GM18873 (cell line): ENCODE data around the gene ZFHX3.

Source experiments
- ATAC-seq: cut with Tn5 transposase; IDR thresholded peaks from one replicate; pipeline ENCODE4 v1.9.1; 2021; ENCODE audit warnings: mild to moderate bottlenecking, moderate library complexity, moderate number of reproducible peaks; ENCODE audit not compliant: unreplicated experiment, low FRiP score

ZFHX3 gene

DNA sequence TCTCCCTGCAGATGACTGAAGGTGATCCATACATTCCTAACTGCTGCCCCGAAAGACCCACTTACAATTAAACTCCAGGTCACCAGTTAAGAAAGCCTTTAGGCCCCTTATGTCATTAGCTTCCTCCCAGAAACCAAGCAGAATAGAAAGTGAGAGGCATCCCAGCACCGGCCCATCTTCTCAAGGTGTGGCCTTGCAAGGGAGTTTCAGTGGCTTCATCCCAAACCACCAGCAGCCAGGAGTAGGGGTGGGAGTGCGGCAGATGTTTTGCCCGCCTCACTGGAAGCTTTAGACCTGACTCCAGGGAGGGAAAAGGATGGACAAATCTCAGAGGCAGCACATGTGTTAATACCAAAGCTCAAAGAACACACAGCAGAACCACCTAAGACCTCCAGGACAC is 5.1 kb downstream of the ZFHX3 start:
- no peak for ATAC-seq

DNA sequence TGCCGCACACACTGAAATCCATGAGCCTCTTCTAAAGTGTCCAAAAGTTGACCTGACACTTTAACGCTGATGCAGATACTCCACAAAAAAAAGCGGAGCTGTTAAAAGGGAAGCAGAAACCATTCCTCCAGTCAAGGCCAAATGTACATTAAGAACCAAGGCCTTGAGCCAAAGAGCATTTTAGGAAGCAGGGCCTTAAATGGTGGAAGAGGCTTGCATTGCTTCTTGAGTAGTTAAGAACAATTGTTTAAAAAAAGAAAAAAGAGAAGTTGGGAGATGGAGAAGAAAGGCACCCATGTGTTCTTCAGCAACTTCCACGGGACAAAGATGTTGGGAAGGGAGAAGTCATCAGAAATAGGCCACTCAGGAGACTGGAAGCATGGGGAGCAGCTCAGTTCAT is 6.3 kb downstream of the ZFHX3 start:
- no peak for ATAC-seq

DNA sequence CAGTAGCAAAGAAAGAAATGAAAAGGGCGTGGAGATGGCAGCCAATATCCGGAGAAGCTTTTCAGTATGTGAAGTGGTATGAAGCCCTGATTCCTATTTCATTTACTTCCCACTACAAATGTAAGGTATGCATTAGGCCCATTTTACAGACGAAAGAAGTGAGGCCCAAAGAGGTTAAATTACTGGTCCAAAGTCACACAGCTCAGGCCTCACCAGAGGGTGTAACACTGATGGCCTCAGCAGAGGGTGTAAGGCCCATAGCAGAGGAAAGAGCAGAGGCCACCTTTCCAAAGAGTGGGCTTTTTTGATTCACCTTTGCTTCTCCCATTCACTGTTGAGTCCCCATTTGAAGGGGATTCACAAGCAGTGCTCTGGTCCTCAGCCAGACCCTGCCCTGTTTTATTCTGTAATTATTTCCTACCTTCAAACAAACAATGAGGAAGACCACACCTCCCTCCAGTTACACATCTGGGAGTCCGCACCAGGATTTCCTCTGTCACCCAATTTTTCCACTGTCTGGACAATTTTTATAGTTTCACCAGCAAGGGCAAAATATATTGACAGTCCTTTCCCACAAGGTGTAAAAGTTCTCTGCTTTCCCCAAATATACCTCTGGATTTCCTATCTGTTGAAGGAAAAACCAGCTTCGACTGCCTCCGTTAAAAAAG is 7.1 kb downstream of the ZFHX3 start:
- ATAC-seq, result no peak

DNA sequence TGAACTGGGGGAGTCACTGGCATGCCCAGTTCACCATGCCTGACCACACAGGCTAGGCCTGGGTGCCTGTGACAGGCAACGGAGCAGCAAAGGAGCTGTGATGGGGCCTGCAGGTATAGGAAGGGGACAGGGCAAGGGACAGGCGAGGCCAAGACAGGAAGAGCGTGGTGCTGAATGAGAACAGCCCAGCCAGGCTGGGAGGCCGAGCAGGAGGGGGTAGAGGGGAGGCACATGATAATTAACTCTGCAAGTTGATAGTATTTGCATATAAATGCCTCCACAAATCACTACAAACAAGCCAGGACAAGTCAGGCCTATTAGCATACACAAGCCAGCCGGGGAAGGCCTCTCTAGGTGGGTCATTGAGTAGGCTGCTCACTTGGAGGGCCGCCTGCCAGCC is 7.8 kb downstream of the ZFHX3 start:
- ATAC-seq, result no peak

DNA sequence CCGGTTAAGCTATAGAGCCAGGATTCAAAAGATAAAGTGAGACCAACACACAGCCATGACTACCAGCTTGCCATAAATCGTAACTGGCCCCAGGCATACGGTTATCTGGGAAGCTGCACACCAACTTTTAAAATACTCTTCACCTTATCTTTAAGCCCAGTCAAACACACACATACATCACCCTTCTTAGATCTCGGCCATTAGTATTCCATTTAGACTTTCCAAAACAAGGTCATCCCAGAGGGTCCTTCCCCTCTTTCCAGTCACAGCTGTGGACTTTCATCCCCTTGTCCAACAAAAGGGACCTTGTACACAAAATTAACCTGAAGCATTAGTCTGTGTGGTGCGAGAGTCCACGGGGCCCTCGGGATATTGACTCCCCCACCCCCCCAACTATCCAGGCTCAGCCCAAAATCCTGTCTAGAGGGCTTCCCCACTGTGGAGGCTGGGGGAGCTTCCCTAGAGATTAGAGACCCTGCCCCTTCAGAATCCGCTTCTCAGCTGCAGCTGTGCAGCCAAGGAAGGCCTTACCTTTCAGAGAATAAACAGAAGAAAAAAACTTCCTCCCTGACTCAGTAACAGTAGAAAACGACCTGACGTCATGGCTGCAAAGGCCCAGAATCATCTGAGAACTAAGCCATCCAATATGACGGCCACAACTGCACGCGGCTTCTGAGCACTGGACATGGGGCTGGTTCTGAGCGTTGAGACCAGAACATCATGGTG is 9.9 kb downstream of the ZFHX3 start:
- no peak for ATAC-seq

DNA sequence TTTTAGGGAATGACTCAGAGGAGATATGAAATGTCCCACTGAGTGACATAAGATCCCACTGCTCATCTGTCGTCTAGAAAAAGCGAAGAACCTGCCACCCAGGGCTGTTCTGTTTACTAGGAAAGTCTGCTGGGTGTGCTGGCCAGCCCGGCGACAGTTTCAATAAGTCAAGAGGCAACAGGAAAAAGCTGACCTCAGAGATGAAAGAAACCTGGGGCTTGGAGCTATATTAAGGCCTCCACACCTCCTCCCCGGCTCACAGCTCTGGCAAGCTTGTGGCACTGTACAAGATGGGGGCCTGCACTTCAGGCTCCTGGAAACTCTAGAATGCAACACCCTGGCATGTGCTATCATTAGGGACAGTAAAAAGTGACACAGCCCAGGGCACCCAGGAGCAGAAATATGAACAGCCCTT is 10.6 kb downstream of the ZFHX3 start:
- no peak for ATAC-seq

DNA sequence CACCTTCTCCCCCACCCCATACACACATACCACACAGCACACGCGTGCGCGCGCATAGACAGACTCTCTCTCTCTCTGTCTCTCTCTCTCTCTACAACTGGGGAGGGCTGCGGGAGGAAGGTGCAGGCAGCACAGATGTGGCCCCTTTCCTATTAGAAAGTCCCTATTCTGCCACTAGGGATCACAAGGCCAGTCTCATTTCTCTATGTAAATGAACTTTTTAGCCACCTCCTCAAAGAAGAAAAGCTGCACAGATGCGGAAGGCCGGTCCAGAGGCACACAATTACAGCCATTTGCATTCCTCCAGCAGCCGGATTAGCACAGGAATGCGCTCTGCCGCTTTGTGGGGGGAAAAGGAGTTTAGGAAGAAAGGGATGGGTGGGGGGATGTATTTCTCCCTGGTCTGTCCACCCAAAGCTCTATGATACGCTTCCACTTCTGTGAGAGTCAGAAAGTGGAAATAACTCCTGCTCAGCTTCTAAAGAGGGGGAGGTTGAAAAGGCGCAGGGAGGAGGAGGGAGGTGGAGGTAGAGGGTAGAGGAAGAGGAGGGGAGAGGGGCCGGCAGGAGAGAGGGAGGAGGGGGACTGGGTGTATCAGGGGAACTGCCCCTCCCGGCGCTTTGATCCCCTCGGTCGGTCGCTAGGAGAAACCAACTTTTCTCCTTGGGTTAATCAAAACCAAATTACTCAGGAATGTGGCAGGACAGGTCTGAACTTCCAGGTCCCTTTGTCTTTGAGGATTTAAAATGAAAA is 11.7 kb downstream of the ZFHX3 start:
- ATAC-seq, result peak; percentile 76

DNA sequence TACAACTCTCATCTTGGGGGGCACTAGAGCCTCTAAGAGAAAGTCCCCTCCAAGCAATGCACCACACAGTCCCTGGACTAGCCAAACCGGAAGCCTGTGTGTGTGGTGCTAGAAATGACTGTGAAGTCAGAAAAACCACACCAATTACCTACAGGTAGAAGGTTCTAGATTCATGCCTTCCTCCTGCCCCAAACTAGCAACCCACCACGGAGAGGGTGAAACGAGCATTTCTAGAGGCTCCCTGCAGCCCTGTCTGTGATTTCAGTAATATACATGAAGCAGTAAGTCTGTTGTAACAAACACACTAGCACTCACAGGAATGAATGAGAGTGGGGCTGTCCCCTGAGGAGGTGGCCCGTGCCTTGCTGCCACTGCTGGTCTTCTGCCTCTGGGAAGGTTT is 13.6 kb downstream of the ZFHX3 start:
- ATAC-seq, result no peak

DNA sequence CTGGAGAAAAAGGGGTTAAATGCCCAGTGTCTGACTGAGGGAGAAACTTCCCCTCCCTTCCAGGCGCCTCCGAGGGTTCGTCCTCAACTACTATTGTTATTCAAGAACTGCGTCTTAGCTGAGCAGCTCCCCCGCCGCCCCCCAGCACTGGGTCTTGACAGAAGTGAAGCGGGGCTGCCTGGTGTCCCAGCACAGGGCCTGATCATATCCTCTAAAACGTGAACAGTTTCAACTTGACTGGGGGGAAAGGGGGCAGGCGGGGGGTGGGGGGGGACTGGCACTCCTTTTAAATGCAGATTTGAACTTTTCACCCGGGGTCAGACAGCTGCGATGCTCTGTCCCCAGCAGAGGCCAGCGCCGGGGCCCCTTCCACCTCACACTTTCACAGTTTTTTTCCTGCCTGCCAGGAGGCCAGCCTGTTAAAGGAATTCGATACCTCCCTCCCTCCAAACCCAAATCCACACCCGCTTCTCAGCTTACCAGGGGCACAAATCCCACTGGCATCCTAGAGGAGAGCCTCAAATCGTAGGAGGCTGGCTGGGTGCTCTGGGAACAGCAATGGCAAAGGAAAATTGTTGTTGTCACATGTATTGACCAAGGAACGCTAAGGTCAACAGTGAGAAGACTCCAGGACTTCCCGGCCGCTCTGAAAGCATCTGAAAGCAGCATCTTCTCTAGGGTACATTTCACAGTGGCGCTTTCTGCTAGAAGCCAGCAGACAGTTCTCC is 14.5 kb downstream of the ZFHX3 start:
- ATAC-seq, result no peak

DNA sequence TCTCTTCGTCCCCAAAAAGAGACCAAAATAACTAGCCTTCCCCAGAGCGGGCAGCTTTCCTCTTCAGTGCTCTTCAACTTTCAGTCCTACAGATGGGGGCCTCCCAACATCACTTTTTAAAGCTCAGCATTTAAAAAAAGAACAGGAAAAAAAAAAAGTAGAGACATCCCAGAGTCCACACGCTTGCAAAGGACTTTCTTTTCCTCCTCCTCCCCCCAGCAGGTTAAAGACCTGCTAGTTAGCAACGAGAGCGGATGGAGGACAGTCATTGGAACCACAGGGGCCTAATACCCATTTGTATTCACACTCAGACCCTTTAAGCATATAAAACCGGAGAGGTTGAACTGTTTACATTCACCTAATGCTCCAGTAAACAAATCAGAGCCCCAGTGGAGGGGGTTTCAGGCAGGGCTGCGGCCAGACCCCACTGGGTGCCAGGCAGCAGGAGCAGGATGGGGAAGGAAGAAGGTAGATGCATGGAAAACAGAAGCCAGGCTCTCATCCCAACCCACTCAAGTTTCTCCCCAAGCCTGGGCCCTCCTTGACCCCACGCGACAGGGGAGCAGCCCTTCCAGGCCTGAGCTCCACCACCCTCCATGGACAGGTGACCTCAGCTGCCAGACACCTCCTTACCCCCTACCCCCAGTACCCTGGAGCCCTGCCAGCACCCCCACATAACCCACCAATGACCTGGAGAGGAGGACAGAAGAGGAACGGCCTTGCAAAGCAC is 15.2 kb downstream of the ZFHX3 start:
- ATAC-seq, result no peak

DNA sequence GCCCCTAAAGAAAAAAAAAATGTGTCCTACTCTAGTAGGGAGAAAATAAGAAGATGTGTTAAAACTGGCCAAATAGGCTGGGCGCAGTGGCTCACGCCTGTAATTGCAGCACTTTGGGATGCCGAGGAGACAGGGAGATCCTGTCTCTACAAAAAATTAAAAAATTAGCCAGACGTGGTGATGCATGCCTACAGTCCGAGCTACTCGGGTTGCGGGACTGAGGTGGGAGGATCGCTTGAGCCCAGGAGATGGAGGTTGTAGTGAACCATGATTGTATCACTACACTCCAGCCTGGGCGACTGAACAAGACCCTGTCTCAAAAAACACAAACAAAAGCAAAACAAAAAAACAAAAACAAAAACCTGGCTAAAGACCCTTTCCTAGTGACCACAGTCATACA is 15.9 kb downstream of the ZFHX3 start:
- ATAC-seq, result no peak

DNA sequence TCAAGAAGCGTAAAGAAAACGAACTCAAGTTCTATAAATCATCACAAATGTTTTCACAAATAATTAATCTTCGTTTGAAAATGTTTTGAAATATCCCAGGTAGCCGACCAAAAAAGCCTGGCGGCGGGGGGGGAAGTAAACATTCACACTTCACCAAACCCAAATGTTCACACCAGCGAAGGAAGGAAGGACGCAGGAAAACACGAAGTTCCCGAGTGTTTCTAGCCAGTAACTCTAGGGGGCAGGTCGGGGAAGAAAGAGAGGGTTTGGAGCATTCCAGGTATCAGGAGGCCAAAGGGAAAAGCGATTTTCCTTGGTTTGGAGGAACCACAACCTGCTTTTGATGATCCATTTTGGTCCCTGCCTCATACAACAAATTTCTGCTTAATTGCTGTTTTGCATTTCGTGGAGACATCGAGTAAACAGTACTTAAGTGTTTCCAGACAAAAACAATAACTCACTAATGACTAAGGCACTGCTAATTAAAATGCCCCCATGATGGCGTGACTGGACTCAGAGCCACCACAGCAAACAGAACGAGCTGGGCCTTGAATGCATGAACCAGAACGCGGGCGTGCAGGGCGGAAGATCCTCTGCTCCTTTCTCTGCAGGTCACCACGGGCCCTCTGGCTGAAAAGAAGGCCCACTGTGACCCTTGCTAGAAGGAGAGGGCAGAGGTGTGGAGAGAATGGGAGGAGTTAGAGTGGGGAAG is 16.6 kb downstream of the ZFHX3 start:
- ATAC-seq, result no peak

DNA sequence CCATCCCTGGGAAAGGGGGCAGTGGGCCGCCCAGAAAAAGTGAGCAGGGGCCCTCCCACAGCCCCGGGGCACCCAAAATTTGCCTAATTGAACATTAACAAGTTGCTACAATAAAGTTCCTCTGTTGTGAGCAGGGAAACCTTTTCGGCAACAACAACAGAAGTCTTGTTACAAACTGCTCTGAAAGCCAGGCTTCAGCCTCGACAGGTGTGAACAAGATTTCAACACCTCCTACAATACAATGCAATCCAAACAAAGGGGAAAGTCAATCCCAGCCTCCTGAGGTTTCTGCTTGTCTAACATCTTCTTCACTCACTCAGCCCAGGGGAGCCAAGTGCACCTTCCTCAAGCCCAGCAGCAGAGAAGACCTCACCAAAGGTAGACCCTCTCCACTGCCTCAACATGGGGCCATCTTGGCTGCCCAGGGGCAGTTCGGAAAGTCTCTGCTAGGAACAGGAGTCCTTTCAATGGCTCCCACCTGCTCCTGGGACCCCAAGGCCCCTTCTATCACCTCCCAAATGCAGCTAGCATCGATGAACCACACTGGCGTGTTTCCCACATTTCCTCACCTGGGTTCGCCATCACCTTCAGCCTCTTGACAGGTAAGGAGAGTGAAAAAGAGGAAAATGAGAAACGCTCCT is 19.1 kb downstream of the ZFHX3 start:
- no peak for ATAC-seq

DNA sequence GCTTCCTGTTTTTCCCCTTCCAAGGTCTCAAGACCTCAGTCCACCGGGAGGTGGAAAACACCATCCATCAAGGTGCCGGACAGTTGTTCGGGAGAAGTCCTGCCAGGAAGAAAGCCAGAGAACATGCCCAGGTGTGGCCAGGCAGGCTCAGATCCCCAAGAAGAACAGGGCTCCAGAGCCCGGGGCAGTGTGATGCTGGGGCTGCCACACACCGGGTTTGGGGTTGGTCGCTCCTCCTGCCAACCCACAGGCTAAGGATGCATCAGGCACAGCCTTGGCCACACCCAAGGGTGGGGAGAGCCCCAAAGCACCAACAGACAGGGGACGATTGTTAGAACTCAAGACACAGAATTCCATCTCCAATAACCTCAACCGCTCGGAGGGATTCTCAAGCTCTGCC is 19.7 kb downstream of the ZFHX3 start:
- ATAC-seq, result no peak

DNA sequence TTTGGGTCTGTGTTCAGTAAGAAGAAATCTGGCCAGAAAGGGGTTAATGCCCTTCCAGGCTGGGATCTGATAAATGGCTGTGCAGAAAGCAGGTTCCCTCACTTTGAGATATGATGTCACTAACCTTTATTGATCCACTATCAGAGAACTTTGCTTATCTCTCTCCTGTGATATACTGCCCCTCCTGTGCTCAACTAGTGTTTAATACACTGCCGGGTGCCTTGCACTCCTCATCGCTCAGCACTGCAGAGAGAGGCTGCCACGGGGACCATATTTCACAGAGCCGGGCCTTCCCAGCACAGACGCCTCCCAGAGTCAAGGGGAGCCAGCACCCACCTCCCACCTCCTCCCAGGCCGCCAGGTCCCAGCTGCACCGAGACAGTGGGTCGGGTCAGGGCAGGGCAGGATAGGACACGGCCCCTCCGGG is 20.2 kb downstream of the ZFHX3 start:
- ATAC-seq, result no peak

DNA sequence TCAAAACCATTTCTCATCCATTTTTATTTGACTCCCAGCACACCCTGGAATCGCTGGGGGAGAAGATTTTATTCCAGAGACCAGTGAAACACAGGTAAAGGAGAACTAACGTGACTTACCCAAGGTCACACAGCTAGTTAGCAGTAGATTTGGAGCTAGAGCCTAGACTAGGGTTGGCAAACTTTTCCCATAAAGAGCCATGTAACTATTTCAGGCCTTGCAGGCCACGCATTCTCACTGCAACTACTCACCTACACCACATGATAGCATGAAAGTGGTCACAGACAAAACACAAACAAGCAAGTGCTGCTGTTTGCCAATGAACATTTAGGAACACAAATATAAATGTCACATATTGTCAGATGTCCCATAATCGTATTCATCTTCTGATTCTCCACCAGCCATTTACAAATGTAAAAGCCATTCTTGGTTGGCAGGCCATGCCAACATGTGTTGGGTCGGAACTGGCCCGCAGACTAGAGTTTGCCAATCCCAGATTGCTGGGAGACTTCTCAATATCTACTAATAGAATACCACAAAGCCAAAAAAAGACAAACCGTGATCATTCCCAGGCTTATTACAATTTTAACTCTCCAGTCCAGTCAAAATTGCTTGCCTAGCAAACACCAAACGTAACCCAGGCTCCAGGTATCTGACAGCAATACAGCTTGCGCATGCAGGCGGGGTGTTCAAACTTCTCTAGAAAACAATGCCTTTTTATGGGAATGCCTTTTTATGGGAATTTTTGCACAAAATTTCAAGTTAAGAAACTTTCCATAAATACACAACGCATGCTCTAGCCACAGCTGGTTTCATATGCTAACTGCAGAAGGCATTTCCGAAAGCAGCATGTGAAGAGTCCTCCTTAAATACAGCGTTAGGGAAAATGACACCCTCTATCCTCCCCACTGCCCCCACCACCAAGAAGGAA is 20.9 kb downstream of the ZFHX3 start:
- no peak for ATAC-seq

DNA sequence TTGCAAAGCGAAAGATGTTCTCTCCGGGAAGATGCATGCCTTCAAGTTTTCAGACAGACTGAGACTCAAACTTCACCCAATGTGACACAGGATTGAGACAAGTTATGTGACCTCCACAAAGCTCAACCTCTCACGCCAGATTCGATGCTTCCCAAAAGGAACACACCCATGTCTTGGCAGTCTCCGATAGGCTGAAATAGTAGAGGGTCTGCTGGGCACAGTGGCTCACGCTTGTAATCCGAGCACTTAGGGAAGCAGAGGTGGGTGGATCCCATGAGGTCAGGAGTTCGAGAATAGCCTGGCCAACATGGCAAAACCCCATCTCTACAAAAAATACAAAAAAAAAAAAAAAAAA is 22.1 kb downstream of the ZFHX3 start:
- ATAC-seq, result no peak

DNA sequence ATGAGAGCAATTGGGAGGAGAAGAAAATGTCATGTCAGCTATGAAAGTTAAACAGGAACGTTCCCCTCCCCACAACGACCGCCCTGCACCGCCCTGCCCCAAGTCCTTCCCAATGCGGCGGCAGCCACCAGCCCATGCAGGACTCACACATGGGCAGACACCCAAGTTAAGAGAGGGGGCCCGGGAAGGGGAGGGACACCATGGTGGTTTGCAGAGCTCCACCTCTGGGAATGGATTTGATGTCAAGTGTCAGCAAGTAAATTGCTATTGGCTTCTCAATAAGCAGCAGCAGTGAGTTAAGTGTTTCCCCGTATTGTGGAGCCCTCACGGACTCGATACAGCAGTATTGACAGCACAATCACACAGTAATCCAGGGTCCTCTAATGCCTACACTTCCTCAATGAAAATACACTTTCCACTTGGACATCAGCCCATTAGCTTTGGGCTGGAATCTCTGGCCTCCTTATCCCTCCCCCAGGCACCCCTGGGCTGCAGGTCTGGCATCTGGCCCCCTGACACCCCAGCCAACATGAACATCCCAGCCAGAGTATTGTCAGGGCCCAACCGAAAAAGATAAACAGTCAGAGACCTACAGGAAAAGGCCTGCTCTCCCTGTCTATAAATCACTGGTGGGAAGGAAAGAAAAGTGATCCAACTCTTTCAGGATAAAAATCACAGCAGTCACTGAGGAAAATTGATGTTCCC is 22.6 kb downstream of the ZFHX3 start:
- ATAC-seq, result no peak
